GM12878 (cell line): ENCODE data around the gene CSTB. TPM values are rescaled to one million over a fixed set of nuclear protein-coding genes. Genes with fewer than 3 reads are reported as not detected.

ENCODE experiments used
- ATAC-seq: fragments of 200-7000 bp; cut with Tn5 transposase; 3 replicates; pipeline ENCODE4 v1.9.1; 2020; ENCODE audit warnings: mild to moderate bottlenecking, moderate library complexity
- BruUV-seq: library from RNA; stranded (reverse); fragments of 400-500 nt; replicated peaks from 2 replicates; lab custom pipeline; 2021; lab: Mats Ljungman, UMichigan
- CTCF ChIA-PET: fragments of 300-600 bp; sonication (Branson Sonifier 250); formaldehyde crosslinking; extraction: SDS; loops from one replicate; lab custom pipeline; 2021; ENCODE audit warnings: inconsistent platforms; lab: Yijun Ruan, JAX
- POLR2A ChIA-PET: fragments of 350-600 bp; formaldehyde crosslinking; extraction: SDS; loops from one replicate; lab custom pipeline; 2021; ENCODE audit warnings: inconsistent platforms; lab: Charles Lee
- RAD21 ChIA-PET: fragments of 300-600 bp; sonication (Branson Sonifier 250); formaldehyde crosslinking; loops from one replicate; lab custom pipeline; 2023; ENCODE audit warnings: antibody characterized with exemption; ENCODE audit not compliant: unreplicated experiment; lab: Charles Lee
- SMC1A ChIA-PET: fragments of 300-600 bp; sonication (Branson Sonifier 250); formaldehyde crosslinking; loops from one replicate; lab custom pipeline; 2023; ENCODE audit not compliant: unreplicated experiment, uncharacterized antibody; lab: Charles Lee
- DNase-seq: peaks from one replicate; pipeline ENCODE4 v3.0.0-alpha.2; 2011; ENCODE audit warnings: low read depth, low spot score
- FAIRE-seq: peaks from 3 replicates; lab custom pipeline; 2011; peaks lifted over from hg19 to GRCh38; lab: Jason Lieb, UNC
- H2AFZ ChIP-seq: 2 replicates; pipeline ENCODE4 v1.6.0; 2011; ENCODE audit warnings: low read depth, low read length, control low read depth; ENCODE audit not compliant: control insufficient read depth
- H3K27ac ChIP-seq: 2 replicates; pipeline ENCODE4 v1.5.1; 2011; ENCODE audit warnings: control low read depth; ENCODE audit not compliant: control insufficient read depth, insufficient read depth
- H3K27me3 ChIP-seq, 2 experiments: replicated peaks in 1 of 2; 2 replicates each; pipeline versions ENCODE4 v1.6.0 to v1.6.1; 2011; ENCODE audit warnings: low read length in 1 of 2; ENCODE audit not compliant: control insufficient read depth in 2 of 2, insufficient read depth in 2 of 2
- H3K36me3 ChIP-seq, 2 experiments: 2 replicates each; pipeline ENCODE4 v1.5.1; 2011; ENCODE audit warnings: low read length in 1 of 2; ENCODE audit not compliant: control insufficient read depth in 2 of 2, insufficient read depth in 2 of 2
- H3K4me1 ChIP-seq: 2 replicates; pipeline ENCODE4 v1.6.1; 2011; ENCODE audit warnings: mild to moderate bottlenecking, low read length, moderate library complexity, mixed read lengths; ENCODE audit not compliant: control insufficient read depth, insufficient read depth
- H3K4me2 ChIP-seq: 2 replicates; pipeline ENCODE4 v1.6.0; 2011; ENCODE audit warnings: control low read depth; ENCODE audit not compliant: control insufficient read depth, insufficient read depth
- H3K4me3 ChIP-seq: fragments of 200-600 bp; sonication (generic); 2 replicates; pipeline ENCODE4 v1.5.1; 2016
- H3K79me2 ChIP-seq: 2 replicates; pipeline ENCODE4 v1.6.0; 2011; ENCODE audit warnings: low read length; ENCODE audit not compliant: control insufficient read depth, insufficient read depth
- H3K9ac ChIP-seq: 2 replicates; pipeline ENCODE4 v1.8.0; 2011; ENCODE audit warnings: low read length, control low read depth, mixed read lengths; ENCODE audit not compliant: control insufficient read depth, insufficient read depth
- H3K9me3 ChIP-seq: replicated peaks from 3 replicates; pipeline ENCODE4 v1.5.1; 2011; ENCODE audit warnings: mild to moderate bottlenecking, low read length; ENCODE audit not compliant: control insufficient read depth, insufficient read depth
- H4K20me1 ChIP-seq: 2 replicates; pipeline ENCODE4 v1.6.0; 2011; ENCODE audit not compliant: control insufficient read depth, insufficient read depth
- BCL3 ChIP-seq: IDR thresholded peaks from 2 replicates; pipeline ENCODE4 v1.6.1; 2011; ENCODE audit warnings: borderline replicate concordance, low read depth, mild to moderate bottlenecking, moderate library complexity, low read length; ENCODE audit not compliant: insufficient read depth, poor library complexity, severe bottlenecking
- BRCA1 ChIP-seq: IDR thresholded peaks from 2 replicates; pipeline ENCODE4 v1.6.1; 2011; ENCODE audit warnings: low read depth, low read length, improper control_type of control experiment
- IRF5 ChIP-seq: fragments of 450-650 bp; IDR thresholded peaks from 2 replicates; pipeline ENCODE4 v1.6.1; 2017; ENCODE audit warnings: borderline replicate concordance
- KAT2A ChIP-seq: conservative IDR thresholded peaks from 2 replicates; pipeline ENCODE4 v1.6.1; 2011; ENCODE audit warnings: low read depth, low read length; ENCODE audit not compliant: control insufficient read depth
- NFXL1 ChIP-seq: fragments of 450-650 bp; IDR thresholded peaks from 2 replicates; pipeline ENCODE4 v1.6.1; 2017; ENCODE audit warnings: antibody characterized with exemption, mild to moderate bottlenecking, borderline replicate concordance
- NKRF ChIP-seq: fragments of 450-650 bp; conservative IDR thresholded peaks from 2 replicates; pipeline ENCODE4 v1.6.1; 2017; ENCODE audit warnings: mild to moderate bottlenecking, moderate library complexity
- PML ChIP-seq: IDR thresholded peaks from 2 replicates; pipeline ENCODE4 v1.6.1; 2012; ENCODE audit warnings: low read length, inconsistent platforms
- RBBP5 ChIP-seq: fragments of 200-600 bp; sonication (generic); conservative IDR thresholded peaks from 2 replicates; pipeline ENCODE4 v1.6.1; 2016
- SKIL ChIP-seq: fragments of 450-650 bp; IDR thresholded peaks from 2 replicates; pipeline ENCODE4 v1.6.1; 2017; ENCODE audit warnings: mild to moderate bottlenecking, low read depth, inconsistent platforms; ENCODE audit not compliant: poor library complexity, severe bottlenecking
- USF2 ChIP-seq: IDR thresholded peaks from 2 replicates; pipeline ENCODE4 v1.6.1; 2011; ENCODE audit warnings: low read depth, low read length, improper control_type of control experiment, borderline replicate concordance
- ZNF384 ChIP-seq: IDR thresholded peaks from 2 replicates; pipeline ENCODE4 v1.6.1; 2012; ENCODE audit warnings: low read depth, mild to moderate bottlenecking, low read length, improper control_type of control experiment, borderline replicate concordance
- ZNF622 ChIP-seq: fragments of 450-650 bp; IDR thresholded peaks from 2 replicates; pipeline ENCODE4 v1.6.1; 2017; ENCODE audit warnings: mild to moderate bottlenecking, inconsistent platforms
- ZZZ3 ChIP-seq: IDR thresholded peaks from 2 replicates; pipeline ENCODE4 v1.6.1; 2011; ENCODE audit warnings: low read depth; ENCODE audit not compliant: control insufficient read depth, insufficient read length
- WGBS: methylation state at CpG from one replicate; pipeline ENCODE4 v1.1.6; 2016; ENCODE audit warnings: low lambda C conversion rate; ENCODE audit not compliant: insufficient replicate concordance, insufficient coverage; ENCODE audit errors: missing lambda C conversion rate; 5-methylcytosine and 5-hydroxymethylcytosine counted together
- in situ Hi-C: fragments of 300-500 bp; cut with MboI; formaldehyde crosslinking; loops from 9 replicates; pipeline ENCODE4 v1.14.3; 2018; ENCODE audit warnings: mixed read lengths
- intact Hi-C: fragments of 100-400 bp; cut with micrococcal nuclease; formaldehyde crosslinking; loops from one replicate; pipeline ENCODE4 v1.14.2; 2022; ENCODE audit not compliant: unreplicated experiment
- polyA plus RNA-seq, 11 experiments: library from polyadenylated mRNA; depleted of rRNA in 4 of 11; unstranded in 6 of 11; stranded (reverse) in 5 of 11; fragments of >200 nt; fragmentation: Nextera tagmentation in 4 of 11; fragmentation: Illumina TruSeq in 1 of 11; extraction: Ambion mirVana in 4 of 11; extraction: Trizol in 1 of 11; gene quantifications; 1 replicate in 1 of 11; 2 replicates in 10 of 11; pipeline versions ENCODE4 v1.2.1 to v1.2.3, GENCODE V29; 2011 to 2016; ENCODE audit warnings: inconsistent platforms in 2 of 11, missing spikeins in 2 of 11, low read depth in 1 of 11
- total RNA-seq, 4 experiments: library from RNA; depleted of rRNA in 3 of 4; stranded (reverse); fragments of >200 nt in 3 of 4; fragmentation: Illumina TruSeq in 1 of 4; extraction: Trizol in 1 of 4; gene quantifications; 2 replicates each; pipeline versions ENCODE4 v1.2.1 to v1.2.3, GENCODE V29; 2013 to 2021

The CSTB gene
- total and polyA plus RNA-seq, 10 of the 15 experiments (the other 5 are each of a cell fraction or from before 2014, with no cell fraction given): 12.5 to 82.7 (median 41.9) TPM

- no TSS peak for BruUV-seq
- FAIRE-seq: no peak
- intact Hi-C loops (loop anchor here (5.0 kb wide), 1 partner anchor 51 kb away; no protein-coding TSS in a partner anchor), in situ Hi-C loops (no loop called here)
- Histone ChIP-seq H3K4me3 (no peak overlapping the region), H3K79me2 (peaks cover 10% of the 10 kb centered on the region), H3K27me3 (no peaks in the 10 kb centered on the region), H3K9me3 (no peaks in the 10 kb centered on the region), H3K4me1 (peaks cover 9% of the 10 kb centered on the region), H3K4me2 (no peak overlapping the region), H3K36me3 (peaks cover 2 to 5% of the 10 kb centered on the region in 2 experiments; a peak in 2 of 4 replicates), H3K9ac (no peak overlapping the region), H3K27ac (no peak overlapping the region), H4K20me1 (no peaks in the 10 kb centered on the region), H2AFZ (no peak overlapping the region)
- POLR2A ChIA-PET: no interaction called here
- CTCF ChIA-PET: no interaction called here
- no peak for ATAC-seq
- RAD21 ChIA-PET: no interaction called here
- SMC1A ChIA-PET: interaction anchor here (0.9 to 1.0 kb wide), 2 partner anchors 49 to 53 kb away, joined by 3 to 4 read pairs; no protein-coding TSS in a partner anchor
- no peak for DNase-seq
- 79% methylated on average over 5 of the region's 5 CpGs for WGBS
- TF ChIP-seq IRF5 (no peak), RBBP5 (no peak), BRCA1 (no peak), USF2 (no peak), PML (no peak), NKRF (no peak), ZZZ3 (no peak), KAT2A (no peak), ZNF384 (no peak), NFXL1 (no peak), SKIL (no peak), ZNF622 (no peak), BCL3 (no peak)
These were observed 1.8 kb upstream of the CSTB start for GRCh38 chr21:43777953-43778352.
